Left forelimb (tissue), 1 donor: ENCODE results near the gene MYRIP.

Source experiments
- DNase-seq: peaks from one replicate; pipeline ENCODE4 v3.0.0-alpha.2; 2018; ENCODE audit warnings: low spot score

Gene MYRIP

DNA sequence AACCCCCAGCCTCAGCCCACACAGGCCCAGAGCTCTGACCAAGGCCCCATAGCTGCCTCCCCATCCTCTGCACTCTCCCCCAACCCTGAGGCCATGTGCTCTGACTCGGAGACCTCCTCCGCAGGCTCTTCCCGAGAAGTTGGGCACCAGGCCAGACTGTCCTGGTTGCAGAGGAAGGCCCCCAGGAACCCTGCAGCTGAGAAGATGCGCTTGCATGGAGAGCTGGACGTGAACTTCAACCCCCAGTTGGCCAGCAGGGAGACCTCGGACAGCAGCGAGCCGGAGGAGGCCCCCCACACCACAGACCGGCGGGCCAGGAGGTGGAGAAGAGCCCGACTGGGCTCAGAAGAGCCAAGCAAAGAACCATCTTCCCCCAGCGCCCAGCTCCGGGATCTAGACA lies 380.6 kb downstream of the MYRIP start:
- DNase-seq = no peak

DNA sequence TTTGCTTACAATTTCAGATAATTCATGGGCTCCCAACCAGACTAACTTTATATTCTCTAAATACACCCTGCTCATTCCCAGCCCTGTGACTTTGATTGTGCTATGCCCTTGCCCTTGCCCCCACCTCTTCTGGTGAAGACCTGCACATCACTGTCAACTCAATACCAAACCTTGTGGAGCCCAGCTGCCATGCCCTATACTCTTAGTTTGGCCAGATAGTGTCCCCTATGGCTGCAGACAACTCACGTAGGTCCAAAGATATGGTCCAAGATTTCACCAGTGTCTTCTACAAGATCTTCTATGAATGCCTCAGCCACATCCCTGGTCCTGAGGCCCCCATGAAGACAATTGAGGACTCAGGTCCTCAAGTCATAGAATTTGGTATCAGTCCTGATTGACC lies 381.8 kb downstream of the MYRIP start:
- no peak for DNase-seq

DNA sequence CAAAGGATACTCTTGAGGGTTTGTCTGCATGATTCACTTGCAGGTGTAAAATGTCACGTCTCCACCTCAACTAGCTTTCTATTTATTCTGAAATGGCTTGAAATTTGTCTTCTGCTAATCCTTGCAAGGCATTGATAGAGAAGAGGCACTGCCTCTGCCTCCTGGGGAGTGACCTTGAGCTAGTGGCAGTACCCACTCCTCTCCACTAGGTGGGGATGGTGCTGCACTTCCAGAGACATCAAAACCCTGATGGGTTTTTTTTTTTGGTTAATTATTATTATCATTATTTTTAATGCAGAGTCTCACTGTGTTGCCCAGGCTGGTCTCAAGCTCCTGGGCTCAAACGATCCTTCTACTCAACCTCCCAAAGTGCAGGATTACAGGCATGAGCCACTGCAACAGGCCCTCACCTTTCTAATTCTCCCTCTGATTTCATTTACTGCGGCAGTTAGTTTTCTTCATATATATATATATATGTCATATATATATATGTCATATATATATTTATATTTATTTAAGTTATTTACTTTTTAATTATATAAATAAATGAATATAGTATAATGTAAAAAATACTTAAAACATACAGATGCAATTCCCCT lies 382.5 kb downstream of the MYRIP start:
- DNase-seq = no peak

GRCh38 chr3:40192628-40193027 lies 383.2 kb downstream of the MYRIP start:
- DNase-seq = no peak

DNA sequence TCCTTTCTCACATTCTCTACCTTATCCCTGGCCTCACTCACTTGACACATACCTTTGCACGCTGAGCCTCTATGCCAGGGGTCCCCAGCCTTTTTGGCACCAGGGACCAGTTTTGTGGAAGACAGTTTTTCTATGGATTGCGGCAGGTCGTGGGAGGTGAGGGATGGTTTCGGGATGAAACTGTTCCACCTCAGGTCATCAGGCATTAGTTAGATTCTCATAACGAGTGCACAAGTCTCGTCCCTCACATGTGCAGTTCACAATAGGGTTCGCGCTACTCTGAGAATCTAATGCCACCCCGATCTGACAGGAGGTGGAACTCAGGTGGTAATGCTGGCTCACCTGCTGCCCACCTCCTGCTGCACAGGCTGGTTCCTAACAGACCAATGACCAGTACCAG lies 387.6 kb downstream of the MYRIP start:
- DNase-seq = no peak

DNA sequence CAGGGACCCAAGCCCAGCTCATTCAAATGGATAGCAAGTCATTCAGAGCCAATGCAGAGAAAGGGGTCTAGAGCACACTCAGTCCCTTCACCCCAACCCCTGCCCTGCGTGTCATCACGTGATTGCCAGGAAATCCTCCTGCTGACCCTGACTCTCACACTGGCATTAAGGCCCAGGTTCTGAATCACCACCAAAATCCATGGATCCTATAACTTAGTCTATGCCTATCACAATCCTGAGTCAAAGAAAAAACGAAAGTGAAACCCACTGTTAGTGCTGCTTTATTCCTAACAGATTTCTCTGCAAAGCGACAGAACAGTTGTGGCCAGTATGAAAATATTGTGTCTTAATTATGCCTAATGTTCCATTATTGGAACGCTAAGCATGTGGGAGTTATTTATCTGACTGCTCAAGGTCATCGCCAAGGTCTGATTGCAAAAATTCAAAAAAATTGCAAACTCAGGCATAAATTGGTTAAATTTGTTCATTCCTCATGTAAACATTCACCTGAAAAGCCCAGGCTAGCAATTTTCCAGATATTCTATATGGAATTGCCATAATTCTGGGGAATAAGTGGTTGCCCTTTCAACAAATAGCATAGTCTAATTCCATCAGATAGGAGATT lies 391.4 kb downstream of the MYRIP start:
- no peak for DNase-seq

DNA sequence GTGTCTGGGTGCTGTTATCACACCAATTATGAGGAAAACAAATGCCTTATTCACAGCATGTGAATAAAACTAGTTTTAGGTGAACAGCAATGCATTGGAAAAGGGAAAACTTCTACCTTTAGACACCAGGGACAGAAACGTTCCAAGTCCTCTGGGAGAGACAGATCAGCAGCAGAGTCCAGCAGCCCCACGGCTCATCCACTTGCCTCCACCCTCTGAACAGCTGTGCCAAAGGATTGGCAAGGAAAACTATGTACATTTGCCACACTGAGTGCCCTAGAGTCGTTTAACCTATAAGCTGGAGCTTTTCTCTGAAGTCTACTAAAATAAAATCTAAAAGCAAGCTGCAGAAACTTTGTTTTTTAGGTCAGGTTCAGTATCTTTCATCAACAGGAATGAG lies 392.4 kb downstream of the MYRIP start:
- DNase-seq = no peak

DNA sequence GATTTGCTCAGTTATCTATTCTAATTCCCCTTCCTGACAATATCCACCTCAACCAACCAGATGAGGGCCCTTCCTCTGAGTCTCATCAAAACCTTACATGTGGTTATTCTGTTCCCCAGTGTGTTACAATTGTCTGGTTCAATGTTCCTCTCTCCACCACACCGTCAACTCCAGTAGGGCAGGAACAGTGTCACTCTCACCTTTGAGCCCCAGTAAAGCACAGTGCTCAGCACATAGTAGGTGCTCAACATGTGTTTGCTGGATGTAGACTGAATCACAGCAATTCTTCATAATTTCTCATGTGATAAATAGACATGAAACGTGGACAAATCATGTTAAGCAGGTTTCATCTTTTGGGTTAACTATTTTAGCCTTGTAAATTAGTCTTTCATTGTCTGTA lies 397.1 kb downstream of the MYRIP start:
- DNase-seq = no peak

DNA sequence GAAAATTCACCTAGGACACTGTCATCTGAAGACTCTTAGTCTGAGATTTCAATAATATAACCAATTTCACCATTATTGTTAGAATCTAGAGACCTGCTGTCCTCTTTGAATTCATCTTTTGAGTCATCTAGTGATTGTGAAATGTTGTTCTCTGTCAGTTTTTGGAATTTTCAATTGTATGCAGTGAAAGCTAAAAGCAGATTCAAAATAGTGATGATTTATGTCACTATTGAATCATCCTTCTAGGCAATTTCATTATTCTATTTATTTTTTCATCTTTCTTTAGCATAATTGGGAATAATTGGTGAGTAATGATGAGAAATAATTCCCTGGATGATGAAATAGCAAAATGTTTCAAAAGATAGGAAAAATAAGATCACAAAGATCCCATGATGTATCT lies 398.4 kb downstream of the MYRIP start:
- DNase-seq = no peak

GRCh38 chr3:40208251-40208650 lies 398.8 kb downstream of the MYRIP start:
- DNase-seq = no peak

DNA sequence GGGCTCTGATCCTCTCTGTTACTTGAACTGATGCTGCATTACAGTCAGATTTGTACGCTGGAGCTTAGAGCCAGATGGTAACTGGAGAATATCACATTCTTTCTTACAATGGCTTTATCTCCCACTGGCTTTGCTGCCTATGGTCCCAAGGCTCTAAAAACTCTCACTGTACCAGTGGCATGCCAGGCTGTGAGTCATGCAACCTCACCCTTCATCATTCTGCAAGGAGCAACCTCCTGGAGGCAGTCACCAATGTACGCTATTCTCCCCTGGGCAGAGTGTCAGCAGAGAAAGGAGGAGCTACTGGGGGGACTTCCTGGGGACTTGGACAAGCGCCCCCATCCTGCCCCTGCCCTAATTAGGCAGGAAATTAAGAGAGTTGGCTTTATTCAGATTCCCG lies 402.2 kb downstream of the MYRIP start:
- DNase-seq = no peak

- no peak for DNase-seq
These were observed 404.1 kb downstream of the MYRIP start for GRCh38 chr3:40213556-40213955.

GRCh38 chr3:40215015-40215414 lies 405.6 kb downstream of the MYRIP start:
- DNase-seq = no peak

DNA sequence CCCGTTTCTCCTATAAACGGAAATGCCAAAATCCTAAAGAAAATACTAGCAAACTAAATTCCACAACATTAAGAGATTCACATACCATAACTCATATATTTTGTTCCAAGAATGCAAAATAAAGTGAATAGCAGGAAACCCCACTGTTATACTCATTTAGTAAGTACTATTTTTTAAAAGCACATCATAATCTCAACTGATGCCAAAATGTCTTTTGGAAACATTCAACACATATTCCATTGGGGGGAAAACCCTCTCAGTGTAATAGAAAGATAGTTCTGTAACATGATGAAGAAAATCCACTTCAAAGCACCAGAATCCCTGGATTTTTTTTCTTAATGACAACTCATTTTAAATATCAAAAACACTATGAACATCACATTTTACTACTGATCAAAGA lies 407.1 kb downstream of the MYRIP start:
- DNase-seq = no peak

- no peak for DNase-seq
These were observed 414.4 kb downstream of the MYRIP start for GRCh38 chr3:40223856-40224255.

GRCh38 chr3:40224796-40225515 lies 415.5 kb downstream of the MYRIP start:
- DNase-seq = no peak

DNA sequence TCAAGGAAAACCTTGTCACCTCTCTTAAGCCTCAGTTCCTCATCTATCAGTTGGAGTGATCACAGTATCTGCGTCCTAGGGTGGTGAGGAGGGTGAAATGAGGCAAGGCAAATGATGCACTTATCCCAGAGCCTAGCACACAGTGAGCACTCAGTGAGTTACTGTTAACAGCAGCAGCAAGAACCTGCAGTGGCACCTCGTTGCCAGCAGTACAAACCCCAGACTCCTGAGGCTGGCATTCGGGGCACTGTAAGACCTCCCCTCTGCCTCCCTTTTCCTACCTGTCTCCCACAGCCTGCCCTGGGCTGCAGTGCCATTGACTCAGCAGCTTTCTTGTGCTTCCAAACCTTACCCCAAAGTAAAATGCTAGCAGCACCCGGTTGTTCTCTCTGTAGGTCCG lies 417.2 kb downstream of the MYRIP start:
- DNase-seq = no peak

DNA sequence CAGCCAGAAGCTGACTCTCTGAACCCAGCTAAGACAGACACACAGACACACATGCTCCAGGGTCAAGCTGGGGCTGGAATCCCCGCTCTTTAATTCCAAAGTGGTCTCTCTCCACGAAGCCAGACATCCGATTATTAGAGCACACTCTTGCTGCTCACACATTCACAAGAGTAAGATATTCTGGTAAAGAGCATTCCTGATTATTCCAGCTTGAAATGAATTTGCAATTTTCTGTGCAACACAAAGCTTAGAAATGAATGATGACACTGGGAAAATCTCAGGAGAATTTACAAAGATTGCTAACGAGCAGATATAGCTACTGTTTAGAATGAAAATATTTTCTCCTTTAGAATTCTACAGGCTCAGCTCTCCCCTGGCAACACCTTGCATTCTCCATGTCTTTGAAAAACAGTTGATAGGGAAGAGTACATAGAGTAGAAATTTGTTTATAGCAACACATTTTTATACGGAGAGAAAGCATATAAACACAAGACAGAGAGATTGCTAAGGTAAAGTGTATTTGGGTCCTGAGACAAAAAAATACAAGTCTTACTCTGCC lies 419.5 kb downstream of the MYRIP start:
- no peak for DNase-seq

- DNase-seq = no peak
These were observed 420.0 kb downstream of the MYRIP start for GRCh38 chr3:40229386-40229785.

DNA sequence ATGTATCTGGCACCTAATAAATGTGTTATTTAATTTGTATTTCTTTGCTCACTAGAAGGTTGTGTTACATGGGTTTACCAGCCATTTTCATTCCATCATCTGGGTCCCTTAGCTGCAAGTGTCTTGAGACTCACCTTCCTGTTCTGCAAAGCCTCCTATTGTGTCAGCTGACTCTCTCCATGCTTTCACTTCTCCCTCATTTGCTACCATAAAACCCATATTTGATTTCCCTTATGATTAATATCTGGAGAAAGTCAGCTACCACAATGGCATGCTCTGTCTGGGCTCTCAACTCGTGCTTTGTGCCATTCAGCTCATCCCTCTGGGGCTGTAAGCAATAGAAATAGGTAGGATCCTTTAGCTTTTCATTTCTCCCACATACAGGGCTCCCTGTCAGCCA lies 420.6 kb downstream of the MYRIP start:
- no peak for DNase-seq

DNA sequence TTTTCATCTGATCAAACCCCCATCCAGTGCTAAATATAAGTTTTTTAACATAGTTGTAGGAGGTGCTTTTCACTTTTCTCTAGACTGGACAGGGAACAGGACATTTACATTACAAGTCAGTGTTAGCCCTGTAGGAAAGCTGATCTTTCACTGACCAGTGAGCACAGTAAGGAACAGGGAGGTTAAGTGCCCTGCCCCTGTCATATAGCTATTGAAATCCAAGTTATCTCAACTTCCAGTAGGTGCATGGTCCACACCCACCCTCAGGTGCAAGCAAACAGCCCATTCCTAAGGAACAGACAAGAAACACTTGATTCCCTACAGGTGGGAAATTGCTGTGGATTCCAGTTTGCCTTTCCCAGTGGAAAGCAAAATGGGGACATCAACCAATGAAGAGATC lies 421.0 kb downstream of the MYRIP start:
- DNase-seq = no peak

DNA sequence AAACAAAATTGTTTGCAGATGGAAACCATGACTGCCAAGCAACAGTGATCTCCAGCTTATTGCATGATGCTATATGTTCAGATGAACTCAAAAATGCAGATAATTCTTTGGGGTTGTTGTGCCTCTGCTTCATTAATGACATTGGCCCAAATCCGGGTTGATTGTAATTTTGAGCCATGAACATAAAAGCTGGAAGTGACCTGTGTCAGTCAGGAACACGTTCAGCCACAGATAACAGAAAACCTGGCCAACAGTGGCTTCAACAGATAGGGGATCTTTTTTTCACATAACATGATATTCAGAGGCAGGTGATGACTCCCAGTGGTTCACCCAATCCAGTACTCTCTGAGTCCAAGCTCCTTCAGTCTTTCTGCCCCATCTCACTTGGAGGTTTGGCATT lies 423.2 kb downstream of the MYRIP start:
- DNase-seq = no peak

DNA sequence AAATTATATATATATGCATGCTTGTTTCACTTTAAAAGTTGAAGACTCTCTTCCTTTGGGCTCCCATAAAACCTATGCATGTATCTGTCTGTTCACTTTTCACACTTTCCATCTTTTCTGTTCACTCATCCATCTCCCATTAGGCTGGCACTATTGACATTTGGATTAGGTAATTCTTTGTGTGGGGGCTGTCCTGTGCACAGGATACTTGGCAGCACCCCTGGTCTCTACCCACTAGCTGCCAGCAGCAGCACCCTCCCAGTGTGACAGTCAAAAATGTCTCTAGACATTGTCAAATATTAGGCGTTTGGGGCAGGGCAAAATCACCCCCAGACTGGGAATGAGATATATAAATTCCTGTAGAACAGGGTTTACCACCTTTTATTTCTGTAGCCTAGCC lies 427.8 kb downstream of the MYRIP start:
- no peak for DNase-seq
